ENCODE results near the gene PPFIA3.
"Not testable (repeated sequence)": the region's sequence is repeated elsewhere in the genome, so short reads cannot be mapped to it uniquely, and the experiment has no call there.

The PPFIA3 gene

GRCh38 chr19:49113762-49114629 is 5.3 kb upstream of the PPFIA3 start, which contains the start of gene LIN7B:
Gene LIN7B (plus strand): TSS chr19:49114370. CDS start chr19:49114405, 35 bp downstream.
- H3K9me3 Mint-ChIP-seq = no peaks in the 10 kb centered on the region
- peak within 1 kb of the TSS; percentile 4 for H3K27ac Mint-ChIP-seq
- H3K27me3 Mint-ChIP-seq = no peaks in the 10 kb centered on the region
- H3K4me3 Mint-ChIP-seq = peak within 1 kb of the TSS; percentile 82
- H3K36me3 Mint-ChIP-seq = peaks cover 3% of the 10 kb centered on the region
- ATAC-seq = peak; percentile 80
- H3K4me1 Mint-ChIP-seq = peaks cover 45% of the 10 kb centered on the region

GRCh38 chr19:49114630-49115363 is 4.5 kb upstream of the PPFIA3 start:
- Mint-ChIP-seq H3K4me3 (peak overlapping the region; percentile 78), H3K36me3 (no peaks in the 10 kb centered on the region), H3K27ac (no peak overlapping the region), H3K27me3 (no peaks in the 10 kb centered on the region), H3K4me1 (peaks cover 46% of the 10 kb centered on the region), H3K9me3 (no peaks in the 10 kb centered on the region)
- ATAC-seq = no peak

- ATAC-seq = no peak
- Mint-ChIP-seq H3K9me3 (no peaks in the 10 kb centered on the region), H3K27ac (no peak overlapping the region), H3K4me3 (no peak overlapping the region), H3K36me3 (no peaks in the 10 kb centered on the region), H3K27me3 (peaks cover 14% of the 10 kb centered on the region), H3K4me1 (peaks cover 59% of the 10 kb centered on the region)
Observed at GRCh38 chr19:49116544-49116943, 2.8 kb upstream of the PPFIA3 start.

- Mint-ChIP-seq H3K4me3 (peak overlapping the region; percentile 87), H3K27ac (peak overlapping the region; percentile 94), H3K4me1 (peaks cover 59% of the 10 kb centered on the region), H3K27me3 (peaks cover 14% of the 10 kb centered on the region), H3K36me3 (no peaks in the 10 kb centered on the region), H3K9me3 (no peaks in the 10 kb centered on the region)
- no peak for ATAC-seq
Observed at GRCh38 chr19:49117677-49118564, 1.4 kb upstream of the PPFIA3 start.

GRCh38 chr19:49118565-49119410 is 556 bp upstream of the PPFIA3 start, which contains the start of gene C19orf73:
Gene C19orf73 (minus strand): TSS chr19:49119143. CDS start chr19:49119022, 121 bp downstream.
- Mint-ChIP-seq H3K4me1 (peaks cover 51% of the 10 kb centered on the region), H3K27me3 (peaks cover 14% of the 10 kb centered on the region), H3K4me3 (peak within 1 kb of the TSS; percentile 87), H3K9me3 (no peaks in the 10 kb centered on the region), H3K27ac (peak within 1 kb of the TSS; percentile 94), H3K36me3 (no peaks in the 10 kb centered on the region)
- ATAC-seq = peak; percentile 91

- Mint-ChIP-seq H3K4me3 (peak overlapping the region; percentile 87), H3K36me3 (no peaks in the 10 kb centered on the region), H3K27ac (no peak overlapping the region)
Observed at GRCh38 chr19:49120325-49120683, 960 bp downstream of the PPFIA3 start.

GRCh38 chr19:49120868-49121267 is 1.5 kb downstream of the PPFIA3 start:
- ATAC-seq = no peak

More at GRCh38 chr19:49120325-49120683, 960 bp downstream of the PPFIA3 start:
- no peak for ATAC-seq
- H3K27me3 Mint-ChIP-seq = peaks cover 14% of the 10 kb centered on the region
- H3K4me1 Mint-ChIP-seq = peaks cover 43% of the 10 kb centered on the region
- H3K9me3 Mint-ChIP-seq = no peaks in the 10 kb centered on the region

GRCh38 chr19:49121841-49122240 is 2.5 kb downstream of the PPFIA3 start:
- H3K27ac Mint-ChIP-seq, H3K9me3 Mint-ChIP-seq, H3K36me3 Mint-ChIP-seq, H3K4me3 Mint-ChIP-seq, ATAC-seq: not testable (repeated sequence)
- peaks cover 14% of the 10 kb centered on the region for H3K27me3 Mint-ChIP-seq
- peaks cover 32% of the 10 kb centered on the region for H3K4me1 Mint-ChIP-seq

More at GRCh38 chr19:49120868-49121267, 1.5 kb downstream of the PPFIA3 start:
- Mint-ChIP-seq H3K27ac (no peak overlapping the region), H3K4me1 (peaks cover 40% of the 10 kb centered on the region), H3K4me3 (peak overlapping the region; percentile 87), H3K9me3 (no peaks in the 10 kb centered on the region), H3K27me3 (peaks cover 14% of the 10 kb centered on the region), H3K36me3 (no peaks in the 10 kb centered on the region)

- H3K9me3 Mint-ChIP-seq, ATAC-seq, H3K4me3 Mint-ChIP-seq, H3K36me3 Mint-ChIP-seq, H3K27ac Mint-ChIP-seq: not testable (repeated sequence)
- Mint-ChIP-seq H3K27me3 (peaks cover 14% of the 10 kb centered on the region), H3K4me1 (peaks cover 26% of the 10 kb centered on the region)
Observed at GRCh38 chr19:49123285-49123684, 3.9 kb downstream of the PPFIA3 start.

- peaks cover 23% of the 10 kb centered on the region for H3K4me1 Mint-ChIP-seq
- ATAC-seq = no peak
- no peak overlapping the region for H3K4me3 Mint-ChIP-seq
Observed at GRCh38 chr19:49125025-49125731, 5.8 kb downstream of the PPFIA3 start.

GRCh38 chr19:49126575-49126974 is 7.2 kb downstream of the PPFIA3 start:
- Mint-ChIP-seq H3K9me3 (peaks cover 3% of the 10 kb centered on the region), H3K36me3 (no peaks in the 10 kb centered on the region), H3K4me1 (peaks cover 14% of the 10 kb centered on the region), H3K27me3 (no peaks in the 10 kb centered on the region), H3K4me3 (no peak overlapping the region), H3K27ac (no peak overlapping the region)
- ATAC-seq = no peak

More at GRCh38 chr19:49125025-49125731, 5.8 kb downstream of the PPFIA3 start:
- Mint-ChIP-seq H3K9me3 (peaks cover 3% of the 10 kb centered on the region), H3K27me3 (peaks cover 12% of the 10 kb centered on the region), H3K27ac (no peak overlapping the region), H3K36me3 (no peaks in the 10 kb centered on the region)

- H3K27ac Mint-ChIP-seq, ATAC-seq, H3K36me3 Mint-ChIP-seq, H3K27me3 Mint-ChIP-seq, H3K4me3 Mint-ChIP-seq, H3K9me3 Mint-ChIP-seq: not testable (repeated sequence)
- peaks cover 14% of the 10 kb centered on the region for H3K4me1 Mint-ChIP-seq
Observed at GRCh38 chr19:49127225-49127624, 7.9 kb downstream of the PPFIA3 start.

- ATAC-seq = peak; percentile 97
- H3K4me3 Mint-ChIP-seq = peak overlapping the region; percentile 89
- H3K27me3 Mint-ChIP-seq = peaks cover 6% of the 10 kb centered on the region
- H3K4me1 Mint-ChIP-seq = peaks cover 14% of the 10 kb centered on the region
- peak overlapping the region; percentile 36 for H3K27ac Mint-ChIP-seq
- no peaks in the 10 kb centered on the region for H3K36me3 Mint-ChIP-seq
- H3K9me3 Mint-ChIP-seq = peaks cover 3% of the 10 kb centered on the region
Observed at GRCh38 chr19:49127674-49128544, 8.6 kb downstream of the PPFIA3 start.
